Measurements from ENCODE around the gene MEP1A.

Gene MEP1A

DNA sequence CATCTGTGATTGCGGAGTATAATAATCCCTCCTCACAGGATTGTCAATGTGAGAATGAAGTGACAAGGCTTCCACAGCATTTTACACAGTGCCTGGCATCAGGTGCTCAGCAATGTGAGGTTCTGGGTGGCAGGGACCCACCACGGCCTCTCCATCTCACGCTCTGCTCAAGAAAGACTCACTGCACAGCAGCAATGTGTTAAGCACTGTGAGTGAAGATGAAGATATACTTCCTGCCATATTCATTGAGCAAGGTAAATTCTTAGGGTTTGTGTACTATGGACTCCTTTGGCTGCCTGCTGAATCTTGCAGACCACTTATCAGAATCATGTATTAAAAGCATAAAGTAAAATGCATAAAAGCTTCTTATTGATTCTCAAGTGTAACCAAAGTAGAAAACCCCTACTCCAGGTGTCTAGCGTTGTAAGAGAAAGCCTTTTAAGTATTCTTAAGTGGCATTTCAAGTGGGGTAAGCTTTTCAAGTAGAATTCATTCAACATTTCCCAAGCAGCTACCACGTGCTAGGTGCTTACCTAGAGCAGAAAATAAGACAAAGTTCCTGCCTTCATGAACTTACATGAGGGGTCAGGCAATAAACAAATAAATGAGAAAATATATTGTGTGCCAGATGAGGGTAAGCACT is 17.0 kb upstream of the MEP1A start:
- DNase-seq (ENCODE audit: low read depth) = no peak

DNA sequence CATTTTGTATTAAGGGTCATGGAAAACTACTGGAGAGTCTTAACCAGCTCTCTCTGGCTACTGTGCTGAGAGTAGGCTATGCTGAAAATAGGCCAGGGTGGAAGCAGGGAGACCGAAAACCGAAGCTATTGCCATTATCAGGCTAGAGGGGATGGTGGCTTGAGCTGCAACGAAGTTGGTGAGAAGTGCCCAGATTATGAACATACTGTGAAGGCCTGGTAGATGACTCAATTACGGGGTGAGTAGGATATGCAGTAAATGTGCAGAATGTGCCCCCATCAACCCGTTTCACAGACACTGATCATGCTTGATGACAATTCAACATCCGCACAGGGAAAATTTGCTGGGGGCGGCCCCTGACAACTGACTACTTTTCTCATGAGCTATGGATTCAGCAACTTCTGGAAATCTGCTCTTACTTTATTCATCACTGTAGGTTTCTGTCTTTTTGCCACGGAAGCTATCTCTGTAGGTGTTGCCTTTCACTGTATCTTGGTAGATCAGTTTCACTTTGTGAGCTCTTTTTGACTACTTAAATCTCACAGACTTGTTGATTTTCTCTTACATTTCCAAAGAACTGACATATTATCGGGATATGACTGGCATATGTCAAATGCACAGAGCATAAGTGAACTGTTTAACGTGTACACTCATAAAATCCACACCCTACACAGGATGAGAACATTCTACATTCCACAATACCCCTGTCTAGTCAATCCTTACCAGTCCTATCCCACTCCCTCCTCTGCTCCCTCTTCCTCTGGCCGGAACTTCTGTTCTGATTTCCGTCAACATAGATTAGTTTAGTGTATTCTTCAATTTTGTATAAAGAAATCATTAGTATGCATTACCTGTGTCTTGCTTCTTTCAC is 15.5 kb upstream of the MEP1A start:
- DNase-seq (ENCODE audit: low read depth) = no peak

DNA sequence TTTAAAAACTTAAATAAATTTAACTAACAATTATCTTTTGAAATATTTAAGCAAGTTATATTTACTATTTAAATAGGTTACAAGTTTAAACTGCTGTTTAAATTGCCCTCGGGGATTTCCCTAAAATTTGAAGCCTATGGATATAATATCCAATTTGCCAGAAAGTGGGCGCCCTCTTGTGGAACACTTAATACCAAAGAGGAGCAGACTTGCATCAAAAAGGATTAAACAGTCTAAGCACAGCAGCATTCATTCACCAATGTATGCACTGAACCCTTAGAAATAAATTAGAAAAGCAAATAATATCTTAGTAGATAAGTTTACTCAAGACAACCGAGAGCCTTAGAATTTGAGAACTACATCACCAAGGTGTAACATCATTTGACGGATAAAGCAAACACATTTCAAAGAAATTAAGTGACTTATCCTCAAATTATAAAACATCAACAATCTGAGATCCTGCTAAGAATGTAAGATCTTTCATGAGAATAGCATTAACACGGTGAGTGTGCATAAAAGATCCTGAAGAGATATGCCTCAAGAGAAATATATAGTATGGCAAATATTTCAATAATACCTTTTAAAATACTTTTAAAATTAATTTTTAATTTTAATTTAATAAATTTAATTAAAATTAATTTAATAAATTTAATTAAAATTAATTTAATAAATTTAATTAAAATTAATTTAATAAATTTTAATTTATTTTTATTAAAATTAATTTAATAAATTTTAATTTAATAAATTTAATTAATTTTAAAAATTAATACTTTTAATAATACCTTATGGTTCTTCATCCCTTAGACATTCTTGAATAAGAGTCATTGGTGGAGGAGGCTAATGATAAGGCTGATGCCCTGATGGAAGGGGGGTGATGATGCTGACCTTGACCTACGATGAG is 11.5 kb upstream of the MEP1A start:
- peak; percentile 57 for DNase-seq (ENCODE audit: low read depth)

DNA sequence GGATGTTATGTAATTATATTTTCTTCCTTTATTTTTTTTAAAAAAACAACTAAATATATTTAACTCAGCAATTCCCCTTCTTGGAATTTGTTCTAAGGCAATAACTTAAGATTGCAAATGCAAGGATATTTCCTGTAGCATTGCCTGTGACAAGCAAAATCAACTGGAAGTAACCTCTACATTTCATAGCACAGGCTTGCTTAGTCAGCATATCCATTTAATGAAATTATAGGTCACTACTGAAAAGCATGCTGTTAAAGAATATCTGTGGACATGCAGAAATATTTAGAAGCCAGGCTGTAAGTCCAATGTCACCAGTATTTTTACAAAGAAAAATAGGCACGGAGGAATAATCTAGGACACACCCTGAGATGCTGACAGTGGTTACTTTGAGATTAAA is 8.7 kb upstream of the MEP1A start:
- no peak for DNase-seq (ENCODE audit: low read depth)

DNA sequence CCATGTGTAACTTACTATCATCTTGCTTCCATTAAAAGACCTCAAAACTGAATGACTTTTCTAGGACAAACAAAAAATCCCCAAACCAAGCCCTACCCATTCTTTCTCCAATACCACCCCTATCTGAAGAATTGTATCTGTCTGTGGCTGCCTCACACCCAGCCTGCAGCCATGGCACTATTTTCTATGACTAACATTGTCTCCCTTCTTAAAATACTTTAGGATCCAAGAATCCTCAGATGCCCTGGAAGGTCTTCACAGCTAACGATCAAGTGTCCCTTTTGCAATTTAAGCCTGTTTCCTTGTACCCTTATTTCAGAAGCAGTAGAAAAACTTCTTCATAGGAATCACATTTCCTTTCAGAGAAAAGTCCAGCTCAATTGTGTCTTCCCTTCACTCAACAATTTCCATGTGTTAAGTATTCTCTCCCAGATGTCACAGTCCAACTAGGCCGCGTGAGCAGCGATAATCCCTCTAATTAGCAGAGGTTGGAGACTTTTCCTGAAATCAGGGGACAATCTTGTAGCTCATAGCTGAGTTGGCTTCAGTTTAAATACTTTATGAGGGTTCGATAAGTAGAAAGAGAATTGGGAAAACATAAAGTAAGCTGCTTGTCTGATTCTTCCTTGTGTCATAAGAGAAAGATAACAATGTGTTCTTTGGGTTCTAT is 5.2 kb upstream of the MEP1A start:
- DNase-seq (ENCODE audit: low read depth) = no peak

DNA sequence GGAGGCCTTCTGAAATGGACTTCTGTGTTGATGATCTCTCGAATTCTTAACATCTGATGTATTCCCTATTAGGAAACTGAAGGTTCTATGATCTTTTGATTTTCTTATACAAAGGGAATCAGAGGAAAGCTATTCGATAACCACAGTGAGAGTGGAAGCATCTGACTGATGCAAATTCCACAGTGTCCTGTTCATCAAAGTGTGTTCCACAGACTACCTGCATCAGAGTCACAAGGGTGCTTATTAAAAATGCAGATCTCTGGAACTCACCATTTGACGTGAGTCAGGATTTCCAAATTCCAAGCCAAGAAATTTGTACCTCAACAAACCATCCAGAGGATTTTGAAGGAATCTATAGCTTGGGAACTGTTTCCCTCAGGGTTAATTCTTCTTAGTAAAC is 4.4 kb upstream of the MEP1A start:
- no peak for DNase-seq (ENCODE audit: low read depth)

DNA sequence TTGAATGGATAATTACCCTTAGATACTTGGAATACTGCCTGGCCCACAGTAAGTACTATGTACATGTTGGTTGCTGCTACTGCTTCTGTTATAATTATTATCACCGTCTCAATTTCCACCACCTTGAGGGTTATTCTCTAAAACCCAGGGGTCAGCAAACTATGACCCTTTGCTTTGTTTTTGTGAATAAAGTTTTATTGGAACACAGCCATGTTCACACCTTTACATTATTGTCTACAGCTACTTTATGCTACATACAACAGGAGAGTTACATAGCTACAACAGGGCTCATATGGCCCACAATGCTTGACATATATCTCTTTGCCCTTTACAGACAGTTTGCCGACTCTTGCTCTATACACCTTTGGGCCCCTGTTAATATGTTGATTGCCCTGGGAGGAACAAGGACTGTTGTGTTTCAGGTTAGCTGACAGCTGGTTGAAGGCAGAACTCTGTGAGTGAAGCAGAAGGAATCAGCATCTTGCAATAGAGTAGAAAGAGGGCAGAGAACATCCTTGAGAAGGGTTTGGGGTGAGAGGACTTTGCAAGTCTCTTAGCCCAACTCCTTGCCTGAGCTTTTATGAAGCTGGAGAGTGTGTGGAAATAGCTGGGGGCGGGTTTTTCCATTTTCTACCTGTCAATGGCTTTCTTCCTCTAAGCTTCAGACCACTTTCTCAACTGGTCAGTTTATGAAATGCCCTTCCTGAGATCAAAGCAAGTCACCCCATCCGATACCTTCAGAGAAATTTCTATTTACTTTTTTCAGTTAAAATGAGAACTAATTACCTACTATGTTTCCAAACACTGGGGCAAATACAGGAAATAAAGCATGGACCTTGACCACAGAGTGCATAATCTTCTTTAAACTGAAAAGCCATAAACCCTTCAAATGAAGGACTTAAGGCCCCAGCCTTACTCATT is 3.5 kb upstream of the MEP1A start:
- no peak for DNase-seq (ENCODE audit: low read depth)

DNA sequence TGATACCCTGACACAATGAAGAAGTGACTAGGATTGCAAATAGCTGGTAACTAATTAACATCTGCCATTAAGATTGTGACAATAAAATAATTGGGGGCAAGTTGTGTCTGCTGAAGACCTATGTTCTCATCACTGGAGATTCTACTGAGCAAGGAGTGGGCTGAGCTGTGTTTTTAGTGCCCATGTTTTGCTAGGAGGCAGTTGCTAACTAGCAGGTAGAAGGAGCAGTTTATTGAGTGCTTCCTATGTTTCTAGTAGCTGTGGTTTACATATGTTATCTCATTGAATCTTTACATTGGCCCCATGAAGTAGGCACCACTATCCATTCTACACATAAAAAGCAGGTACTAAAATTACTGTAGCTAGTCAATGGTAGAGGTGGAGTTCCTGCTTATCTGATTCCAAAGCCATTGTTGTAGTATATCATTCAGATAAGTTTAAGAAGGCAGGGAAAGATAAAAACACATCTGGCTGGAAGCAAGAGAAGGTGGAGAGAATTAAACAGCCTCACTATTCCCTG is 2.8 kb upstream of the MEP1A start:
- DNase-seq (ENCODE audit: low read depth) = no peak

DNA sequence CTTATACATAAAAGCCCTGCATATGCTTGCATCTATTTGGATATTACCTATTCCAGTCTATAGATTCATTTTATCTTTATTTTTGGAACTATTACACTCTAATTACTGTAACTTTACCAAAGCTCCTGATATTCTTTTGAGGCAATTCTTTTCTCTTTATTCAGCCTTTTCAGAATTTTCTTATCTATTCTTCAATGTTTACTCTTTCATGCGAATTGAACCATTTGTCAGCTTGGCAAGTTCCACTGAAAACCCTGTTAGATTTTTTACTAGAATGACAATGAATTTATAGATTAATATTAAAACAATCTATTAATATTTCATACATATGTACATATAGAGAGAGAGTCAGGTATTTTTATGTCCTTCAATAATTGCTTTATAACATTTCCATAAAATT is 554 bp upstream of the MEP1A start:
- DNase-seq (ENCODE audit: low read depth) = no peak

DNA sequence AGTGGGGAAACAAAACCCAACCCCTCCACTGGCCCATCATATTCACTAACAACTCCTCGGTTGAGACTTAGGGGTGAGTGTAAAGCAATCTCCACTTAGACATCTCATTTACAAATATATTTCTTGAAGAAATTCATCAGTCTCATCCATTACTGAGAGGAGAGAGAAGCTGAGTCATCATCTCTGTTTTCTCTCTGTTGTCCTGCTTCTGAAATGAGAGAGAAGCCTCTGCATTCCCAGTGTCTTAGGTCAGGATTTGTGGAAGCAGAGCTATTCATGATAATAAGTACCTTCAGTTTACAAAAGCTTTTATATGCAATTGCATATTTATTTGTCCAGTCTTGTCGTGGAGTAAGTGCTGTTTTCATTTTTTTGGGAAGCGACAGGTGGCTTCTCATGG is 879 bp downstream of the MEP1A start:
- DNase-seq (ENCODE audit: low read depth) = no peak

DNA sequence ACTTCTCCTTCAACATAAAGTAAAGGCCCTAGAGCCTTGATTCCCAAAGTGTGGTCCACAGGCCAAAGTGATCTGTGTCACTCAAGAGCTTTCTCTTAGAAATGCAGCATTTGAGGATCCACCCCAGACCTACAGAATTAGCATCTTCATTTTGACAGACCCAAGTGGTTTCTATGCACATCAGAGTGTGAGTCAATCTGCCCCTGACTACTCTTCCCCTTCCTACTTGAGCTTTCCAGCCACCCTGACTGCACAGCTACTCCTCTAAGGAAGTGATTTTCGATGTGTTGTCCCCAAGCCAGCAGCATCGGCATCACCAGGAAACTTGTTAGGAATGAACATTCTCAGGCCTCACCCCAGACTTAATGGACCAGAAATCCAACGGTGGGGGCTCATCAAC is 2.6 kb downstream of the MEP1A start:
- DNase-seq (ENCODE audit: low read depth) = no peak

DNA sequence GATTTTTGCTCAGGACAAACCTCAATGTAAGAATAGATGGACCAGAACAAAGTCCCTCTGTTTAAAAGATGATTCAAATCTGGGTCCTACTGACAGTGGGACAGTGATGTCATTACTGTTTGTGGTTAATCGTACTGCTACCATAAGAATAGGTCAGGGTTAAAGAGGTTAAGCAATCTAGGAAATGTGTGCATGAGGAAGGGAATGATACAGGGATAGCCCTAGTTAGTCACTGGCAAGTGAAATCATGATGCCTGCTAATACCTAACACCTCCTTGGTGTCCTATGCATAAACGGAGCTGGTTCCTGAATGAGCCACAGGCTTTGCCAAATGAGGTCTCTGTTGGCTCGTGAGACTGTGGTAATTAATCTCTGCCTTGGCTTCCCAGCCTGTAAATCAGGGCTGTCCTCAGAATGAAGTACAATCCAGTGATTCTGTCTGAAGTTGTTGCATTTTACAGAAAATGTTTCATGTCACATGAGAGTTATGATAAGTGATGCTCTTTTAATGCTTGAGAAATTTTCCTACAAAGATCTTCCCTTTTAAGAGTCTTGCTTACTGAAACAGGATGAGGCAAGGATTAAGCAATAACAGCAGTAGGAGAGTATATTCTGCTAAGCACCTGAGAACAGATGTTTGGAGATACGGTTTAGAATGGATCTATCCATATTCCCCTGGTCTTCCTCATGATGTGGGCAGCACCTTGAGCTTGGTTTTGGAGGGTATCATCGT is 3.8 kb downstream of the MEP1A start:
- DNase-seq (ENCODE audit: low read depth) = no peak

DNA sequence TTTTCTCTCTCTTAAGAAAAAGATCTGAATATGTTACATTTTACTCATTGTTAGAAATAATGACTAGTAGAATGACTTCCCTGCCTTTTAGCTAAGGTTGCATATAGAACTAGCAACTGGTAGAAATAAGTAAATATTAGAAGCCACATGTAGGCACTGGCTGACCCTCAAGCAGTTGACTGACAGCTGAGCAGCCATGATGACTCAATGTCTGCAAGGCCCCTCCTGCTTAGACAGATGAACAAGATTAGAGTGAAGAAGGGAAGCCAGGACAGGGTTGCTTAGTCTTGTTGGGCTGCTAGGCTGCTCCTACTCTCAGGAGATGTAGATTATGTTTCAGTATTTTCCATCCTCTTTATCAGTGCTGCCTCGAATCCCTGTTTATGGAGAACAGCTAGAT is 6.5 kb downstream of the MEP1A start:
- no peak for DNase-seq (ENCODE audit: low read depth)

DNA sequence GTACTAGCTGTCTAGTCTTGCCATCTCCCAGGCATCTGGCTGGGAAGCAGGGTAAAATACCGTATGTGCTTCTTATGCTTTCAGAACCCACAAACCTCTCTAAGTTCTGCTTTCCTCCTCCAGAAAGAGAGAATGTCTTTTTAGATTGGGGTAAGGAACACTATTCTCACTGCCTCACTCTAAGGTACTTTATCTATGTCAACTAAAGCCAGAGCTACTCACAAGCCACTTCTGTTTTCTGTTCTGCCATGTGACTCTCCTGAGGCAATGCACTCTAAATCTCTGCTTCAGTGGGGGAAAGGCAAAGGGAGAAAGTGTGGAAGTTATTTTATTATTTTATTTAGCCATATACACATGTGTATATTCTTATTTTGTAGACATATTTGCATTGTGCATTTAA is 15.6 kb downstream of the MEP1A start:
- DNase-seq (ENCODE audit: low read depth) = no peak

DNA sequence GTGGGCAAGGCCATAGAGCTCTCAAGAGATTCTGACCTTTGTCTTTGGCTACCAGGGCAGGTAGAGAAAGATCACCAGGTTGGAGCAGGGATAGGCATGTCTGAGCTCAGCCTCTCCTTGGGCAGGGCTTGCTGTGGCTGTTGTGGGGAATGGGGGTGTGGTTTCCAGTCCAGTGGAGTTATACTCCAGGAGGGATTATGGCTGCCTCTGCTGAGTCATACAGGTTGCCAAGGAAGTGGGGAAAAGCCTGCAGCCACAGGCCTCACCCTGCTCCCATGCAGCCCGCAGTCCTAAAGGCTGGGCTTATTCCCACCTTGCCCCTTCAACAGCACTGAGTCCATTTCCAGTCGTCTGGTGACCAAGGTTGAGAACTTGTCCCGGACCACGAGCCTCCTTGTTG is 21.9 kb downstream of the MEP1A start:
- no peak for DNase-seq (ENCODE audit: low read depth)

DNA sequence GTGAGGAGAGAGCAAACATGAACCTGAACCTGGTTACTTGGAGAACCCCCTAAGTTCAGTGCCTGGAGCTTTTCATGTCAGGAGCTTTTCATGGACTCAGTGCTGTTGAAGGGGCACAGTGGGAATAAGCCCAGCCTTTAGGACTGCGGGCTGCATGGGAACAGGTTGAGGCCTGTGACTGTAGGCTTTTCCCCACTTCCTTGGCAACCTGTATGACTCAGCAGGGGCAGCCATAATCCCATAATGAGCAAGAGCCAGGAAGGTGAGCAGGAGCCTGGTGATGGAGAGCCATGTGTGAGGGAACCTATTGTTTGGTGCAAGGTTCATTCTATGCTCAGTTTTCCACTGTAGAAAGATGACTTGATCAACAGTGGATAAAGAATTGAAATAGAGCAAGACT is 23.4 kb downstream of the MEP1A start:
- DNase-seq (ENCODE audit: low read depth) = no peak

DNA sequence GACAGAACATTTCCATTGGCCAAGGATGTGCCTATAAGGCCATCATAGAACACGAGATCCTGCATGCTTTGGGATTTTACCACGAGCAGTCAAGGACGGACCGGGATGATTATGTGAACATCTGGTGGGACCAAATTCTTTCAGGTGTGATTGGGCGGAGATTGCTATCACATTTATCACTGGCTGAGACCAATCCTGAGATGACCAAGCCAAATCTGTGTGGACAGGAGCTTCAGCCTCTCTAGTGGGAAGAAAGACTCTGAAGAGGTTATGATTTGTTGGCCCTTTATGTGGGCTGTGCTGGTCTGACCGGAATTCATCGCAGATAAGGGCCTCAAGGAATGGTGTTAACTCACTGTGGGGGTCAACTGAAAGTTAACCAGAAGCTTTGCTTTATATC is 26.4 kb downstream of the MEP1A start:
- no peak for DNase-seq (ENCODE audit: low read depth)

DNA sequence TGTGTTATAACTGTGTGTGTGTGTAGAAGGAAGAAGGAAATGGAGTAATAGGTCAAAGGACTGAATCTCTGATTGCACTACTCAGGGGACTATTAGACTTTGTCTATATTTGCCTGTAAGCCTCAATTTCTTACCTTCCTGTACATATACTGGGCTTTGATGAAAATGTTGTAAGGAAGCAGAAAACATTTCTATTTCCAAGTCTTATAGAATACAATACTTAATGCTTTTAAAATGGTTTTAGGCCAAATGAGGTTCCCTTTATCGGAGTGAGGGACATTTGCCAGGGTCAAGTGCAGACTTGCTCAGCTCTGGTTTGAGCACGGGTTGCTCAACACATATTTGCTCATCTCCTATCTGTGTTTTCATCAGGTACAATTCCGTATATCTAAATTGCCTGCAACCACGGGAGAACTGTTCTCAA is 28.3 kb downstream of the MEP1A start:
- no peak for DNase-seq (ENCODE audit: low read depth)

DNA sequence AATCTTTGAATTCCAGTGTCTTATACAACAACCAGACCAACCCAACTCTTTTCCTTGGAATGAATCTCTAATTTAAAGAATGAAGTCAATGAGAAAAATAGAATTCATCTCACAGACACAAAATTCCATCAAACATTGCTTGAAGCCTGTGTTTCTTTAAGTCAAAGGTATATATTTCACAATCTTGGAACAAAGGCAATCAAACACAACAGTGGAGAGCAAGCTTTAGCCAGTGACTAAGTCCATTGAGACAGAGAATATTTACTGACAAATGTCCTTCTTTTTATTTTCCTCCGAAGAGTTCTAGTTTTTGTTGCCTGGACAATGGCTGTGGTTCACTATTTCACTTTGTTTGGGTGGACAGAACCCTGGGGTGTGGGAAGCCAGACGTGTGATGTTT is 35.8 kb downstream of the MEP1A start:
- DNase-seq (ENCODE audit: low read depth) = no peak

DNA sequence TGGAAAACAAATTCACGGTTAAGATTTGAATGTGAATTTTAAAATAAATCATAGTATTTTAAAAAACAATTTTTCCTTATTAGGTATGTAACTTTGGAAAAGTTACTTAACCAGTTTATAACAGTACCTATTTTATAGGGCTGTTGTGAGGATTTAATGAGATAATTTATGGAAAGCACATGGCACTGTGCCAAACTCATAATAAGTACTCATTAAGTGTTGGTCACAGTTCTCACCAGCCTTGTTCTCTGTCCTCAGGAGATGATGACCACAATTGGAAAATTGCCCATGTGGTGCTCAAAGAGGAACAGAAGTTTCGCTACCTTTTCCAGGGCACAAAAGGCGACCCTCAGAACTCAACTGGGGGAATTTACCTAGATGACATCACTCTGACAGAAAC is 39.6 kb downstream of the MEP1A start:
- no peak for DNase-seq (ENCODE audit: low read depth)
